GM19452 (cell line): ENCODE results near the gene SSTR5.
"Not testable (repeated sequence)": the region's sequence is repeated elsewhere in the genome, so short reads cannot be mapped to it uniquely, and the experiment has no call there.

Source experiments
- ATAC-seq: cut with Tn5 transposase; IDR thresholded peaks from one replicate; pipeline ENCODE4 v1.9.1; 2021; ENCODE audit not compliant: unreplicated experiment

Gene SSTR5

DNA sequence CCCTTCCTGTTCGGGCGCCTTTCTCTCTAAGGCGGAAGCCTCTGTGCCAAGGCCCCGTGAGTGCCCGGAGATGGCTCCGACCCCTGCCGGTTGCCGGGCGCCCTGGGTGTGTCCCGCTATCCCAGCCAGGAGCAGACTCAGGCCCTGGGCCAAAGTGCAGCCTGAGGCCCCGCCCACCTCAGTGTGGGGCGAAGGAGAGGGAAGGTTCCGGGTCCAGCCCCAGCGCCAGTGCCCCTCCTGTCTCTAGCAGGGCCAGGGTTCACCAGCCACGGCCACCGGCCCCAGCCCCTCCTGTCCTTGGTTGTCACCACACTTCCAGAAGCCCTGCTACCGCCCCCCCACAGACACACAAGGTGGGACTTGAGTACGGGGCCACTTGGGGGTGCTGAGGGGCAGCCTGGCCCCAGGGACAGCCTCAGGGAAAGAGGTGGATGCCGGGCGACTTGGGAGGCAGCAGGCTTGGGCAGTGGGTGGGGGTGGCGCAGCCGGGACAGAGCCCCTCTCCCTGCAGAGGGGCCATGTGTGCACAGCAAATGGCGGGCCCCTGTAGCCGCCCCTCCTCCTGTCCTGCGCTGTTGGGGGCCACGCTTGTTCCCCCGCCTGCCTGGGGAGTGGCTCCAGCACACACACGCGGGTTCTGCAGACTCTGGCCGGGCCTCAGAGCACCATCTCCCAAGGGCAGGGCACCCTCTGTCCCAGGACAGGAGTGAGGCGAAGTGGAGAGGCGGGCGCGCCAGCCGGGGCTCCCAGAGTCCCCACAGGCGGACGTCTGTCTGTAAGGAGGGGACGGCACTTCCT, 17.5 kb downstream of the SSTR5 start:
- ATAC-seq: no peak

DNA sequence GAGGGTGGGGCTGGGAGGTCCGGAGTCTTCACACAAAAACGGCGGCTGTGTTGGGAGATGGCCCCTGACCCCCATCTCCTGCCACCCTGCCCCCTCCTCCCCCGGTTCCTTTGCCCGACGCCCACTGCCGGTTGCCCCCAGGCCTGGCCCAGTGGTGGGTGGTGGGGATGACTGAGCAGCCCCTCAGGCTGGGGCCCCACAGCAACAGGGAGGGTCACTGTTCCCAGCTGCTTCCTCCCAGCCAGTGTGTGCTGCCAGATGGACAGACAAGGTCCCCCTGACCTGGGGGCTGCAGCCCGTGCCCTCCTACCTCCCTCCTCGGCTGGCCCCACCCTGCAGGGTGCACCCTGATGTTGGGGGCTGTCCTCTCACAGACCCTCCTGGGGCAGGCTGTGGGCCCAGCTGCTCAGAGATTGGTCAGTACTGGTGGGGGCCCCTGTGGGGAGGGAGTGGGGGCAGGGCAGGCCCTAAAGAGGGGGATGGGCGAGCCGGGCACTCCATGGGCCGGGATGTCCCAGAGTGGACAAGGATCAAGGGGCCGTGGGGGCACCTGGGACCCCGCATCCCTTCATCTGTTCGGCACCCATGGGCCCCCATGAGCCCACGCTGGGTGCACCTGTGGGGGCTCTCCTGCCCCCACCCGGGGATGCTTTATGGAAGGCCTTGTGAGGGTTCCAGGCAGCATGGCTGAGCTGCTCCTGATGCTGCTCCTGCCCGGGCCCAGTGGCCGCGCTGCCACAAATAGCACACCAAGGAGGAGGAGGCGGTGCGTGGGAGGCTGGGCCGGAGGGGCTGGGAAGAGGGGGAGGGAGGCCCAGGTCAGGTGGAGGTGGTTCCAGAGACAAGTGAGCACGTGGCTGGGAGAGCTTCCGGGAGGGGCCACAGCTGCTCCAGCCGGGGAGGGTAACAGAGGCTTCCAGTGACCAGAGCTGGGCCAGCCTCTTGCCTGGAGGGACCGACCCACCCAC, 18.4 kb downstream of the SSTR5 start:
- ATAC-seq: no peak

DNA sequence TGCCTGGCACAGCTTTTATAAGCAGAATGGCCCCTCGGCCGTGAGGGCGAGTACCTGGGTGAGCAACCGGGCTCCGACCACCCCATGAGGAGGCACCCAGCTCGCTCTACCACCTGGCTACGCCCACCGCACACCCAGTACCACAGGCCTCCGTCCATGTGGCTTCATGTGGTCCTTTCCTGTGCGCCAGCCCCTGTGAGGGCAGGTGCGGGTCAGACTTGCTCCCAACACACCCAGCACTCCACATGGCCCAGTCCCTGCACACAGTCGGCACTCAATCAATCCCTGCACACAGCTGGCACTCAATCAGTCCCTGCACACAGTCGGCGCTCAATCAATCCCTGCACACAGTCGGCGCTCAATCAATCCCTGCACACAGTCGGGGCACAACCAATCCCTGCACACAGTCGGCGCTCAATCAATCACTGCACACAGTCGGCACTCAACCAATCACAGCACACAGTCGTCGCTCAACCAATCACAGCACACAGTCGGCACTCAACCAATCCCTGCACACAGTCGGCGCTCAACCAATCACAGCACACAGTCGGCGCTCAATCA, 19.5 kb downstream of the SSTR5 start:
- ATAC-seq: no peak

DNA sequence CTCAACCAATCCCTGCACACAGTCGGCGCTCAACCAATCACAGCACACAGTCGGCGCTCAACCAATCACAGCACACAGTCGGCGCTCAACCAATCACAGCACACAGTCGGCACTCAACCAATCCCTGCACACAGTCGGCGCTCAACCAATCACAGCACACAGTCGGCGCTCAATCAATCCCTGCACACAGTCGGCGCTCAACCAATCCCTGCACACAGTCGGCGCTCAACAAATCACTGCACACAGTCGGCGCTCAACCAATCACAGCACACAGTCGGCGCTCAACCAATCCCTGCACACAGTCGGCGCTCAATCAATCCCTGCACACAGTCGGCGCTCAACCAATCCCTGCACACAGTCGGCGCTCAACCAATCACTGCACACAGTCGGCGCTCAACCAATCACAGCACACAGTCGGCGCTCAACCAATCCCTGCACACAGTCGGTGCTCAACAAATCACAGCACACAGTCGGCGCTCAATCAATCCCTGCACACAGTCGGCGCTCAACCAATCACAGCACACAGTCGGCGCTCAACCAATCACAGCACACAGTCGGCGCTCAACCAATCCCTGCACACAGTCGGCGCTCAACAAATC, 20.2 kb downstream of the SSTR5 start:
- ATAC-seq: not testable (repeated sequence)

DNA sequence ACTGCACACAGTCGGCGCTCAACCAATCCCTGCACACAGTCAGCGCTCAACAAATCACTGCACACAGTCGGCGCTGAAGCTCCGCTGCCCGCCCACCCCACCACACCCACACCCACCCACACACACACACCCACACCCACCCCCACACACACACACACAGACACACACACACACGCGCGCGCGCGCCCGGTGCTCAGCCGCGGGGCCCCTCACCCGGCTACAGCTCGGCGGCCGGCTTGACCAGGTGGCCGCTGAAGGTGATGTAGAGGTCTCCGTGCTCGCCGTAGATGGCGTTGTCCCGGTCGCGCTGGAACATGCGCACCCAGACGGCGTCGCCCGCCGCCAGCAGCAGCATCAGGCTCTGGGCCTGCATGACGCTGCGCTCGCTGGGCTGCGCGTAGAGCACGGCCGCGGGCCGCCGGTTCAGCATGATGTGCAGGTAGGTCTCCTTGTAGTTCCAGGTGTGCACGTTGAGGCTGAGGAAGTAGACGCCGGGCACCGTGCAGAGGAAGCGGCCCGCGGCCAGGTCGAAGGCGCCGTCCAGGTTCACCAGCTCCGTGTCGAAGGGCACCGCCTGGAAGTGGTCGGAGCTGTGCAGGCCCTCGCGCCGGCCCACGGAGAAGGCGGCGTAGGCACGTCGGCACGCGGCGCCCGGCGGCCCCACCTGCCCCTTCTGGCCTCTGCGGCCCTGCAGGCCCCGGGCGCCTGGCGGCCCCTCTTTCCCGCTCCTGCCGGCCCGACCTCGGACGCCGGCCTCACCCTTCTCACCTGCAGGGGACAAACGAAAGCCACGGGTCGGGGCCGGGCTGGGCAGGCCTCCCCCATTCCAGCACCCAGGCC, 21.0 kb downstream of the SSTR5 start:
- no peak for ATAC-seq

DNA sequence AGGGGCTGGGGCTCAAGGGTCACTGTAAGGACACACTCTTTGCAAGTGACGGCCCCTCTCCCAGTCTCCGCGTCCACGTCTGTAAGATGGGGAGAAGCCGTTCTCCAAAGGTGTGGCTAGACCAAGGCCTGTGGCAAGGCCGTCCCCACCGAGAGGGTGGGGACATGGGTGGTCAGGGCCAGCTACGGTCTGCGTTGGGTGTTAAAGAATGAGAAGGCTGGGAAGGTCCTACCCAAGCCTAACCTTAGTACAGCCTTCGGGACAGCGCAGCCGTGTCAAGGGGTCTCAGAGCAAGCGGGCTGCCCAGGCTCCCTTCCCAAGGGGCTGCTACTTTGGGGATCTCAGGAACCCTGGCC, 21.6 kb downstream of the SSTR5 start:
- ATAC-seq: no peak

DNA sequence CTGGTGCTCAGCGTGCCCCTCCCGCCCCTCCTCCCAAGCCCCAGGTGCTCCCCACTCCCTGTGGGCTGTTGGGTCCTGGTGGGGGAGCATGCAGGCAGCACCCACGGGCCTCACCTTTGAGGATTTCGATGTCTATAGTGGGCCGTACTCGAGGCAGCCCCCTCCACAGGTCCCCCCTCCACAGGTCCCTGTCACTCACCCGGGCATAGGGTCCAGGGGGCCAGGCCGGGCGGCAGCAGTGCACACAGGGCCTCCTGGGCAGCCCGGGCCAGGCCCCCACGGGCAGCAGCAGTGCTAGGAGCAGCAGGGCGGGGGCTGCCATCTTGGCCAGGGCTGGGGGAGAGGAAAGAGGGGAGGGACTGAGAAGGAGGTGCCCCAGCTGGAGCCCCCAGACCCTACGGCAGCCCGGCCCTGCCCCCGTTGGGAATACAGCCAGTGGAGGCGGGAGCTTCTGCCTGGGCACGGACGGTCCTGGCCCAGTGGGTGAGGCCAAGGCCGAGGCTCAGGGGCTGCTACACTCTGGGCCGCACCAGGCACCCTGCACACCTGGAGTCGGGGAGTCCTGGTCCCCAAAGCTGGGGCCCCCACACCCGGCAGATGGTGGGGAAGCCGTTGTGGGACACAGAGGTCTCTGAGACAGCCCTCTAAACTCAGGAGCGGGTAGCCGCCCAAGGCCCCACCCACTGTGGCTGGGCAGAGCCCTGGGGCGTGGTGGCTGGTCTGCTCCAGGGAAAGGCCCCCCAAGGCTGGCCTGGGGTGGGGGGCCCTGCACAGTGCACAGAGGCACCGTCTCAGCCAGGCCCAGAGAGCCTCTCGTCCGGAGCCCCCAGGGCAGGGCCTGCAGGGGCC, 22.3 kb downstream of the SSTR5 start:
- ATAC-seq: no peak

DNA sequence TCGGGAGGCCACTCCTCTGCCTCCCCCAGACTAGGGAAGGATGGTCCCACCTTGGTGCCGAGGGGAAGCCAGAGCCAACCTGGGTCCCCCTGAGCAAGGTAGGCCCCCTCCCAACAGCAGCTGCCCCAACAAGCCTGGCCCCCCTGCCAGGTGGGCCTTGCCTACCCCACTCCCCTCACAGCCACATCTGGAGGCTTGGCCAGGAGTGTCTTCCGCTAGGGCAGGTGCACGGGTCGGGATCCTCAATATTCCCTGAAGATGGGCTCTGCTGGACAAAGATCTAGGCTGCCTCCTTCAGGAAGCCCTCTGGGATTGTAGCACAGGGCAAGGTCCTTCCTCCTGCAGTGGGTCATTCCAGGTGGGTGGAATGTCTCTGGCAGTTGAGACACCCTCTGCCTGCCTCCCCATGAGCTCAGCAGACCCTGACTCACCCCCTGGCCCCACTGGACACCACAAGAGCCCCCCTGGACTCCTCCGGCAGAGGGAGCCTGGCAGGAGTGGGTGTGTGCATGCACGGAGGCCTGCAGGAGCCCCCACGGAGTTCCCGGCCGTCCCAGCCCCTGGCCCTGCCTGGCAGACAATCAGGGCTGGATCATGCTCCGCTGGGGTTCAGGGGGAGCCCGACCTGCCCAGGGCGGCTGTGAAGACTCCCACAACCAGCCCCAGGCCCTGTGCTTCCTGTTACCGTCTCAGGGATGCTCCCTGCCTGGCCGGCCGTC, 23.1 kb downstream of the SSTR5 start:
- no peak for ATAC-seq

DNA sequence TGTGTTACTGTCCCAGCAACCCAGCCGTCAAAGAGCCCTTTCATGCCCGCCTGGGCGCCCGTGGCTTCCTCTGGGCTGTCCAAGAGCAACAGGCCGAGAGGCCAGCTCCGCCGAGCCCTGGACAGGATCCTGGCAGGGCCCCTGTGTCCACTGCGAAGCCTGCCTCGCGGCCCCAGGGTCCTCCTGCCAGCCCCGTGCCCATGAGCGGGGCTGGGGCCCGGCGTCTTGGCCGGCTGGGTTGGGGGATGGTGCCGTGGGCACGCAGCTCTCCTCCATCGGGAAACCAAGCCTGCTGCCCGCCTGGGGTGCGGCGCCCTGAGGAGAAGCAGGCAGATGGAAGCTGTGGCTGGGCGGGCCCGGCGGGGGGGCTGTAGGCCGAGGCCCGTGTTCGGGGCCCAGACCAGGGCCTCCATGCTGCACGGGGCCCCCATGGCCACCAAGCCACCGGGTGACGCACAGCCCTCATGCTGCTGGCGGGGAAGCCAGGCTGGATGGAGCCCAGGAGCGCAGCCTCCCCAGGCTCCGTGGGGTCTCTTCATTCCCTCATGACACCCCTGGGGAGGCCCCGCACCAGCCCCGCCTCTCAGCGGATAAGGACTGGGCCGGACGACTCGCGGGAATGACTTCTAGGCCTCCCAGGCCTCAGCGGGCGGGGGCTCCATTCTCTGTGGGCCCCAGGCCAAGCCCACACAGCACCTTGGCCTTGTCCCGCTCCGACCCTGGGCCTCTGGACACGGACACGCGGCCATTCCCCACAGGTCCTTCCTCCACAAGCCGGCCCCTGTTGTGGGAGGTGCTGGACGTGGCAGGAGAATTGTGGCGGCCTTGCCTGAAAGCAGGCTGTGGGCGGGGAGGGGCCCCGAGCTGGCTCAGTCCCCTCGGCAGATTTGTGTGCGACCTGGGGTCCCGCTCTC, 23.9 kb downstream of the SSTR5 start, which contains the start of gene C1QTNF8:
Gene C1QTNF8 (minus strand): TSS at position 76 of the 914 bp plus-strand sequence. CDS start 1,322 bp downstream, outside the sequence.
- no peak for ATAC-seq

DNA sequence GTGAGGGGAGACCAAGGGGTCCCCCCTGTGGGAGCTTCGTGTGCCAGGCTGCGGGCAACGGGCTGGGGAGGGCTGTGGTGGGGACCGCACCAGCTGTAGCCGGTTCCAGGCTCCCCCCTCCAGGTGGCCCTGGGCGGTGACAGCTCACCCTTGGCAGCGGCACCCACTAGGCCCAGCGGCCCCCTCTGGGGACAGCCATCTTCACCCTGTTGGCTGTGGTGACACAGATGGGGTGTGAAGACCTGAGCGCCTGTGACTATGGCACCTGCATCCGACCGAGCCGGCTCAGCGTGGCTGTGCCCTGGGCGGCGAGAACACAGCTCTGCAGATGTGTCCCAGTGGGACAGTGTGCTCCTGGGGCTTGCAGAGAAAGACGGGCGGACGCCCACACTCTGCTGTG, 24.6 kb downstream of the SSTR5 start:
- no peak for ATAC-seq

DNA sequence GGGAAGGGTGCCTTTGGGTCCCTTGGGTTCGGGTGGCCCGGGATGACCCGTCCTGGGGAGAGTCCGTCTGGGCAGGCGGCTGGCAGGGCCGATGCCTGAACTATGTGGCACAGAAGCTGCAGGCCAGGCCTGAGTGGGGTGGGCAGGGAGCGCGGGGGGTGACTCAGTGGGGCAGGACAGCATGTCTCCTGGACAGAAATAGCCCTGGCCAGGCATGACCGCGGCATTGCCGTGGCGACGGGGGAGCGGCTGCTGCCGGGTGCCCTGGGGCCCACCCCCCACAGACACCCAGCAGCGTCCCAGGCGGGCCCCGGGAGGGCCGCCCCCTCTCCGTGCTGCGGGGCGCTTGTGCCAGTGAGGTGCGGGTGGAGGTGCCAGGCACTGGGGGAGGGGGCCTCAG, 25.3 kb downstream of the SSTR5 start:
- no peak for ATAC-seq

DNA sequence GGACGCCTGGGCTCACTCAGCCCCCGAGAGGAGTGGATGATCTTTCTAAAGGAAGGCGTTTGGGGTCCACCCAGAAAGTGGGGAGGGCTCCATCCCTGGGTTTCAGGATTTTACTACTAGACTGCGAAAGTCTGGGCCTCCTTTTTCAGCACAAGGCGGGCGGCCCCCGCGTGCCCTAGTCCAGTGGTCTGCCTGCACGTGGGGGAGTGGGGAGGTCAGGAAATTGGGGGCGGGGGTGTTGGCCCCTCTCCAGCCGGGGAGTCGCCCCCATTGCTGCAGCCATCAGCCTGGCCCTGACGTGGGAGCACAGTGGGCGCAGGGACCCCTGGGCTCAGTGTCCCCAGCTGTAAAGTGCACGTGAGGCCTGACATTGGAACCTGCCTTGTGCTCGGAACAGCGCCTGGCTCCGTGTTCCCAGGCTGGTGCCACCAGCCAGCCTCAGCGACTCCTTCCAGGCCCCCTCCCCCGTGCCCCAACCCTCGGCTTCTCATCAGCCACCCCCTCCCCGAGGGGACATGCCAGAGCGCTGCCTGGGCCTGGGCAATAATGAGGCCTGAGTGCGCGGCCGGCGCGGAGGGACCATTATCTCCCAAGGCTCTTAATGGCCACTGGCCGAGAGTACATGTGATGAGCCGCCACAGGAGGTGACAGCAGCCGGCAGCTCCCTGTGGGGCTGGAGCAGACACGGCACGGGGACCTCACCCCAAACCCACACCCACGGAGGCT, 25.9 kb downstream of the SSTR5 start:
- no peak for ATAC-seq

DNA sequence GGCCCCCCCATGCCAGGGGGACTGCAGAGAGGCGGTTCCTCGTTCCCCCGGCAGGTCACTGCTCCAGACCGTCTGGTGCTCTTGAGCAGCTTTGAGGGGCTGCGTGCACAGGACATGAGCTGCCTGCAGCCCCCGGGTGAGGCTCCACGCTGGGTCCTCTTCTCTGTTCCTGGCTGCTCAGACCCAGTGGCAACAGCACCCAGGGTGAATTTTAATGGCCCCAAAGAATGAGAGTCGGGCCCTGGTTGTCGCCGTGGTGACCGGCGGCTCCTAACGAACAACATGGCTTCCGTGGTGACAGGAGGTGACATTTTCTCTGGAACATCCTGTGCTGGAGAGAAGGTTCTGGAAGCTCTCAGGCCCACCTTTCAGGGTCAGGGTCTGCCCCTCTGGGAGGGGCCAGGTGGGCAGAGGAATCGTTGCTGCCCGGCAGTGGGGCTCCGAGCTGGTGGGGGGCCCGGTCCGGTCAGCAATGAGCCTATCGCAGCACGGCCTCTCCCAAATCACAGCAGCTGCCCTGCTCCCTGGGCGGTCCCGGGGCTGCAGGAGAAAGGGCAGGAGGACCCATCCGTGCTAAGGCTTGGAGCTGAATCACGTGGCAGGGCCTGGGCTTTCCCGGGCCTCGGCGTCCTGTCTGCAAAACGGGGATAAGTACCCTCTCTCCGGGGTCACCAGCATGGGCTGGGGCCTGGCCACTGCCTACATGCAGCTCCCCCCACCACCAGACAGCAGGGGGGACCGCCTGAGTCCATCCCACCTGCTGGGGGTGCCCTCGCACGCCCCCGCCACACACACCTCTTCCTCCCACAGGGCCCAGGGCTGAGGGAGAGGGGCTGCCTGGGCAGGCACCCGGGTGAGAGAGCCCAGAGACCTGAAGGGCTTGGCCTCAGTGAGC, 26.9 kb downstream of the SSTR5 start:
- no peak for ATAC-seq

DNA sequence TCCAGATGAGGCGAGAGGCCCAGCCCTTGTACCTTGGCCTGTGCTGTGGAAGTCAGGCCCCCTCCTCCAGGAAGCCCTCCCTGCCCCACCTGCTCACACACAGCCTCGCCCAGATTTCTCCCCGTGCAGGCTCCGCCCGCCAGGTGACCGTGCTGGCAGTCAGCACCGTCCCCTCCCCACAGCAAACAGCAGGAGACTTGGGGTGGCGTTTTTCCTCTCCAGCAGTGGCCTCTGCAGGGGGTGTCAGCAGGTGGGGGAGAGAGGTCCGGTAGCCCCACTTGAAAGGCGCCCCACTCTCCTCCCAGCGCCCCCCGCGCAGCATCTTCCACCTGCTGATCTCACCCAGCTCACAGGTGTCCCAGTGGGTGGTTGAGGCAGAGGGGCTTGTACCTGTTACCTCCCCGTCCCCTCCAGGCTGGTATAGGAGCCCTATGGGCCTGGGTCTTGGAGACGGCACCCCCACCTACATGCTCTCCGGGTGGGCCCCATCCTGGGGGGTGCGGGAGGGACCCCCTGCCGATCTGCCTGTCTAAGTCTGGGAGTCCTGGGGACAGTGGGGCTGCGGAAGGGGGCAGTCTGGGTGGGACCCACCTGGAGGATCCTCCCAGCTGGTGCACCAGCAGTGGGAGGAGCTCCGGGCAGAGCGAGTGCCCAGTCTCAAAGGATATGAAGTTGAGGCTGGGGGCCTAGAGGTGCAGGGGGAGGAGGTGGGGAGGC, 27.7 kb downstream of the SSTR5 start:
- no peak for ATAC-seq

DNA sequence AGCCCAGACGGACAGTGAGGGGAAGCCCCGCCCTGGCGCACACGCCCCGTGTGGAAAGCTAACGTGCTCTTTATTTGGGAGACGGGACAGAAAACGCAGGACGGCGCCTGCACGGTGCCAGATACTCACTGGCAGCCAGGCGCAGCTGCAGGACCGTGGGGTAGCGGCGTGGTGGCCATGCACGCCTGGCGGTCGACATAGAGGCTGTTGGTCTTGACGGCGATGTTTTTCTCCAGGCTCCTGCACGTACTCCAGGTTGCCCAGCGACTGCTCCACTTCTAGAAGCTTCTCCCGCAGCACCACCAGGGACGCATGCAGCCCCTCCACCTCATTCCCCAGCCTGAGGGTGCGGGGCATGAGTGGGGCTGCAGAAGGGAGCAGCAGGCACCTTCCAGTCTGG, 28.6 kb downstream of the SSTR5 start:
- no peak for ATAC-seq
